Kidney epithelial cell (primary cell): ENCODE data around the gene FLOT1. TPM values are rescaled to one million over a fixed set of nuclear protein-coding genes. Genes with fewer than 3 reads are reported as not detected.

Experiments used
- DNase-seq: peaks from one replicate; pipeline ENCODE4 v3.0.0-alpha.2; 2010; ENCODE audit warnings: low read depth
- H3K27me3 ChIP-seq: 2 replicates; pipeline ENCODE4 v1.6.0; 2011; ENCODE audit warnings: low read length; ENCODE audit not compliant: control insufficient read depth, insufficient read depth
- H3K36me3 ChIP-seq: 2 replicates; pipeline ENCODE4 v1.5.1; 2011; ENCODE audit warnings: low read length; ENCODE audit not compliant: control insufficient read depth, insufficient read depth
- H3K4me3 ChIP-seq: 2 replicates; pipeline ENCODE4 v1.5.1; 2011; ENCODE audit warnings: low read depth, mild to moderate bottlenecking, control low read depth, low read length
- CTCF ChIP-seq: IDR thresholded peaks from 2 replicates; pipeline ENCODE4 v1.5.1; 2011; ENCODE audit warnings: mild to moderate bottlenecking, moderate library complexity, low read length, control low read depth, inconsistent platforms; ENCODE audit not compliant: insufficient read depth, poor library complexity, severe bottlenecking
- total RNA-seq: library from RNA; depleted of rRNA; stranded (reverse); fragments of >200 nt; gene quantifications from 2 replicates; pipeline ENCODE4 v1.2.3, GENCODE V29; 2015

Gene FLOT1
- total RNA-seq, 1 donor from 2014 or later = 142 TPM

GRCh38 chr6:30748851-30749540, 6.5 kb upstream of the FLOT1 start:
- H3K27me3 ChIP-seq = no peaks in the 10 kb centered on the region
- no peak overlapping the region for H3K4me3 ChIP-seq
- no peak for DNase-seq
- no peaks in the 10 kb centered on the region for H3K36me3 ChIP-seq
- no peak for TF ChIP-seq CTCF

GRCh38 chr6:30747902-30748769, 5.6 kb upstream of the FLOT1 start:
- H3K4me3 ChIP-seq = no peak overlapping the region
- H3K36me3 ChIP-seq = peaks cover under 1% of the 10 kb centered on the region
- no peak for TF ChIP-seq CTCF
- DNase-seq = no peak
- H3K27me3 ChIP-seq = no peaks in the 10 kb centered on the region

- TF ChIP-seq CTCF = no peak
Observed at GRCh38 chr6:30747300-30747687, 4.8 kb upstream of the FLOT1 start.

GRCh38 chr6:30744054-30744805, 1.7 kb upstream of the FLOT1 start, which contains the start of gene IER3:
TSS of gene IER3 (minus strand) at chr6:30744547. CDS start at chr6:30744518, 29 bp downstream.
- DNase-seq = no peak
- peak; percentile 64 for TF ChIP-seq CTCF
- H3K36me3 ChIP-seq = peaks cover 1% of the 10 kb centered on the region
- H3K4me3 ChIP-seq = peak within 1 kb of the TSS; percentile 90
- no peaks in the 10 kb centered on the region for H3K27me3 ChIP-seq

More at GRCh38 chr6:30747300-30747687, 4.8 kb upstream of the FLOT1 start:
- H3K27me3 ChIP-seq = no peaks in the 10 kb centered on the region
- H3K4me3 ChIP-seq = no peak overlapping the region
- peaks cover 1% of the 10 kb centered on the region for H3K36me3 ChIP-seq
- no peak for DNase-seq

GRCh38 chr6:30743099-30744053, 889 bp upstream of the FLOT1 start:
- DNase-seq = no peak
- TF ChIP-seq CTCF = no peak
- peaks cover 1% of the 10 kb centered on the region for H3K36me3 ChIP-seq
- H3K4me3 ChIP-seq = peak overlapping the region; percentile 90
- H3K27me3 ChIP-seq = no peaks in the 10 kb centered on the region
